Keratinocyte (primary cell): ENCODE measurements around the gene ATF1. TPM values are rescaled to one million over a fixed set of nuclear protein-coding genes. Genes with fewer than 3 reads are reported as not detected.

Source experiments
- DNase-seq: peaks from one replicate; pipeline ENCODE4 v3.0.0-alpha.2; 2011; ENCODE audit warnings: low read depth, missing footprints, low spot score
- FAIRE-seq: peaks from 2 replicates; lab custom pipeline; 2011; peaks lifted over from hg19 to GRCh38; lab: Jason Lieb, UNC
- H2AFZ ChIP-seq: 2 replicates; pipeline ENCODE4 v1.6.0; 2012; ENCODE audit warnings: low read length, control low read depth, inconsistent platforms; ENCODE audit not compliant: control insufficient read depth
- H3K27ac ChIP-seq: 2 replicates; pipeline ENCODE4 v1.5.1; 2011; ENCODE audit warnings: low read length; ENCODE audit not compliant: control insufficient read depth, insufficient read depth
- H3K27me3 ChIP-seq: 3 replicates; pipeline ENCODE4 v1.6.0; 2011; ENCODE audit warnings: low read length; ENCODE audit not compliant: control insufficient read depth, insufficient read depth; ENCODE audit errors: extremely low read depth
- H3K36me3 ChIP-seq, 2 experiments: 2 replicates in 1 of 2; 3 replicates in 1 of 2; pipeline ENCODE4 v1.5.1; 2011; ENCODE audit warnings: low read length in 2 of 2, mild to moderate bottlenecking in 1 of 2; ENCODE audit not compliant: control insufficient read depth in 2 of 2, insufficient read depth in 2 of 2; ENCODE audit errors: extremely low read depth in 1 of 2
- H3K4me1 ChIP-seq: 3 replicates; pipeline ENCODE4 v1.5.1; 2011; ENCODE audit warnings: low read length; ENCODE audit not compliant: control insufficient read depth, insufficient read depth; ENCODE audit errors: extremely low read depth
- H3K4me2 ChIP-seq: 3 replicates; pipeline ENCODE4 v1.6.0; 2011; ENCODE audit warnings: low read depth, low read length; ENCODE audit not compliant: control insufficient read depth, insufficient read depth; ENCODE audit errors: extremely low read depth
- H3K4me3 ChIP-seq, 3 experiments: fragments of 200-600 bp in 1 of 3; sonication (generic) in 1 of 3; 2 replicates in 2 of 3; 3 replicates in 1 of 3; pipeline ENCODE4 v1.5.1; 2011 to 2016; ENCODE audit warnings: low read length in 3 of 3, mild to moderate bottlenecking in 3 of 3, control low read depth in 2 of 3, inconsistent platforms in 1 of 3, low read depth in 1 of 3, mixed read lengths in 1 of 3, mixed run types in 1 of 3, moderate library complexity in 1 of 3; ENCODE audit not compliant: control insufficient read depth in 2 of 3, insufficient read depth in 2 of 3; ENCODE audit errors: extremely low read depth in 1 of 3
- H3K79me2 ChIP-seq: 2 replicates; pipeline ENCODE4 v1.6.0; 2012; ENCODE audit warnings: low read length; ENCODE audit not compliant: control insufficient read depth, insufficient read depth
- H3K9ac ChIP-seq: 3 replicates; pipeline ENCODE4 v1.6.0; 2011; ENCODE audit warnings: low read length; ENCODE audit not compliant: control insufficient read depth, insufficient read depth; ENCODE audit errors: extremely low read depth
- H3K9me1 ChIP-seq: 3 replicates; pipeline ENCODE4 v1.6.0; 2011; ENCODE audit warnings: low read length; ENCODE audit not compliant: control insufficient read depth, insufficient read depth; ENCODE audit errors: extremely low read depth
- H3K9me3 ChIP-seq: 2 replicates; pipeline ENCODE4 v1.5.1; 2012; ENCODE audit warnings: low read depth, low read length; ENCODE audit not compliant: control insufficient read depth
- H4K20me1 ChIP-seq: 3 replicates; pipeline ENCODE4 v1.6.0; 2011; ENCODE audit warnings: low read length; ENCODE audit not compliant: control insufficient read depth, insufficient read depth; ENCODE audit errors: extremely low read depth
- EZH2 ChIP-seq: IDR thresholded peaks from one replicate; pipeline ENCODE4 v1.6.1; 2012; ENCODE audit warnings: inconsistent platforms, mild to moderate bottlenecking, low read length, moderate library complexity
- dilution Hi-C: fragments of 300-500 bp; cut with MboI; formaldehyde crosslinking; loops from one replicate; pipeline ENCODE4 v1.7.0; 2020; ENCODE audit warnings: low sequenced_read_pairs; ENCODE audit not compliant: extremely low pct_ligation_motif_present
- polyA plus RNA-seq, 5 experiments: library from polyadenylated mRNA; depleted of rRNA in 3 of 5; stranded (reverse) in 3 of 5; stranded (forward) in 1 of 5; unstranded in 1 of 5; fragments of >200 nt; gene quantifications; 1 replicate in 1 of 5; 2 replicates in 3 of 5; 3 replicates in 1 of 5; pipeline versions ENCODE4 v1.2.1 to v1.2.3, GENCODE V29; 2011 to 2012; ENCODE audit warnings: missing spikeins in 2 of 5, low read depth in 1 of 5, low replicate concordance in 1 of 5
- TF ChIP-seq, protein P1 (sequence below), 3 experiments: IDR thresholded peaks in 1 of 3; conservative IDR thresholded peaks in 1 of 3; optimal IDR thresholded peaks in 1 of 3; 2 replicates in 2 of 3; 3 replicates in 1 of 3; pipeline versions ENCODE3 to v1.5.1; 2011; ENCODE audit warnings: low read length in 3 of 3, mild to moderate bottlenecking in 3 of 3, moderate library complexity in 2 of 3, control low read depth in 1 of 3, inconsistent platforms in 1 of 3; ENCODE audit not compliant: insufficient read depth in 2 of 3; ENCODE audit errors: extremely low read depth in 1 of 3

The ATF1 gene
- polyA plus RNA-seq, 1 donor (not counting 4 experiments of a cell fraction or from before 2014, with no cell fraction given), result 37.4 TPM

DNA sequence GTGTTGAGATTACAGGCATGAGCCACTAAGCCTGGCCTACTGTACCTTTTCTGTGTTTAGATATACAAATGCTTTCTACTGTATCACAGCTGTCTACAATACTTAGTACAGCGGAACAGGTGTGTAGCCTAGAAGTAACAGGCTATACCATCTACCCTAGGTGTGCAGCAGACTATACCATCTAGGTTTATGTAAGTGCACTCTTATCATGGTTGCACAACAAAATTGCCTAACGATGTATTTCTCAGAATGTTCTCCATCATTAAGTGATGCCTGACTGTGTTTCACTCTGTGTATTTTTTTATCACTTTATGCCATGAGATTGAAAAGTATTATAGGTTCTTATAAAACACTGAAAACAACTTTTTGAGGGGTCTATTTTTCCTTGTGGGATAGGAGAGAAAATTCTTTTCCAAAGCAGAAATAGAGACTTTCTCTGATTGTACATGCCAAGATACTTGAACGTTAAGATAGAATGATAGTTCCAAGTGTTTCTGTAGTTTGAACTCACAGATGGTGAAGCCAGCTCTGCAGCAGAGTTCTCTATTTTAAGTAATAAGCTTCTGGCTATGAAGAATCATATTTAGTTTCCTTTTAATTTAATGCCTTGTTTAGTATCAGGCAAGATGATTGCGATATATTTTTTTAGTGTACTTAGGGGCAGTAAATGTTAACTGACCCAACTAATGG, 95.9 kb downstream of the ATF1 start:
- H3K27ac ChIP-seq, result no peak overlapping the region
- dilution Hi-C loops, result no loop called here
- TF ChIP-seq, protein P1, sequence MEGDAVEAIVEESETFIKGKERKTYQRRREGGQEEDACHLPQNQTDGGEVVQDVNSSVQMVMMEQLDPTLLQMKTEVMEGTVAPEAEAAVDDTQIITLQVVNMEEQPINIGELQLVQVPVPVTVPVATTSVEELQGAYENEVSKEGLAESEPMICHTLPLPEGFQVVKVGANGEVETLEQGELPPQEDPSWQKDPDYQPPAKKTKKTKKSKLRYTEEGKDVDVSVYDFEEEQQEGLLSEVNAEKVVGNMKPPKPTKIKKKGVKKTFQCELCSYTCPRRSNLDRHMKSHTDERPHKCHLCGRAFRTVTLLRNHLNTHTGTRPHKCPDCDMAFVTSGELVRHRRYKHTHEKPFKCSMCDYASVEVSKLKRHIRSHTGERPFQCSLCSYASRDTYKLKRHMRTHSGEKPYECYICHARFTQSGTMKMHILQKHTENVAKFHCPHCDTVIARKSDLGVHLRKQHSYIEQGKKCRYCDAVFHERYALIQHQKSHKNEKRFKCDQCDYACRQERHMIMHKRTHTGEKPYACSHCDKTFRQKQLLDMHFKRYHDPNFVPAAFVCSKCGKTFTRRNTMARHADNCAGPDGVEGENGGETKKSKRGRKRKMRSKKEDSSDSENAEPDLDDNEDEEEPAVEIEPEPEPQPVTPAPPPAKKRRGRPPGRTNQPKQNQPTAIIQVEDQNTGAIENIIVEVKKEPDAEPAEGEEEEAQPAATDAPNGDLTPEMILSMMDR (optimal IDR thresholded peaks at IDR 0.05 in 1 of 3, IDR thresholded peaks at IDR 0.05 in 1 of 3, conservative IDR thresholded peaks at IDR 0.05 in 1 of 3; ENCODE audit: extremely low read depth in 1 of 3, insufficient read depth in 2 of 3, low read length in 3 of 3), result no peak
- TF ChIP-seq EZH2, result no peak
- H3K79me2 ChIP-seq, result no peaks in the 10 kb centered on the region
- no peak overlapping the region for H3K4me3 ChIP-seq
- H3K9me1 ChIP-seq, result no peaks in the 10 kb centered on the region
- H3K4me2 ChIP-seq, result no peak overlapping the region
- no peak overlapping the region for H3K9ac ChIP-seq
- H3K4me1 ChIP-seq, result peaks cover 6% of the 10 kb centered on the region
- no peaks in the 10 kb centered on the region for H3K9me3 ChIP-seq
- no peak for DNase-seq
- no peak overlapping the region for H2AFZ ChIP-seq
- H3K36me3 ChIP-seq, result no peaks in the 10 kb centered on the region
- no peak for FAIRE-seq
- no peaks in the 10 kb centered on the region for H3K27me3 ChIP-seq
- no peaks in the 10 kb centered on the region for H4K20me1 ChIP-seq

DNA sequence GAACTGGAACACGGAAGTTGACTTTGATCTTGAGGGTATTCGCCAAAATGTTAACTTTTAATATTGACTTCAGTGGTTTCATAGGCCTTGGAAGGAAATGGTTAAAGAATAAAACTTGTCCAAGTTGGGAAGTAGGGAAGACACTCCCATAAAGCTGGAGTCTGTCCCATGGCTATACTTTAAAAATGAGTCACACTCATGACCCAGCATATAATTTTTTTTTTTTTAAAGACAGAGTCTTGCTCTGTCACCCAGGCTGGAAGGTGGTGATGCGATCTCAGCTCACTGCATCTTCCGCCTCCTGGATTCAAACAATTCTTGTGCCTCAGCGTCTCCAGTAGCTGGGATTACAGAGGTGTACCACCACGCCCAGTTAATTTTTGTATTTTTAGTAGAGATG, 98.4 kb downstream of the ATF1 start:
- Histone ChIP-seq H3K36me3 (no peaks in the 10 kb centered on the region), H2AFZ (peak overlapping the region; percentile 52), H3K9me3 (no peaks in the 10 kb centered on the region), H3K9ac (no peak overlapping the region), H3K27ac (no peak overlapping the region), H3K27me3 (no peaks in the 10 kb centered on the region), H3K4me1 (peaks cover 6% of the 10 kb centered on the region), H3K79me2 (no peaks in the 10 kb centered on the region), H4K20me1 (no peaks in the 10 kb centered on the region), H3K9me1 (no peaks in the 10 kb centered on the region), H3K4me3 (no peak overlapping the region), H3K4me2 (peak overlapping the region; percentile 39)
- DNase-seq (peak; percentile 5), FAIRE-seq (peak; percentile 86)
- dilution Hi-C loops, result no loop called here
- TF ChIP-seq EZH2, result no peak
- TF ChIP-seq, protein P1 (optimal IDR thresholded peaks at IDR 0.05 in 1 of 3, IDR thresholded peaks at IDR 0.05 in 1 of 3, conservative IDR thresholded peaks at IDR 0.05 in 1 of 3; ENCODE audit: extremely low read depth in 1 of 3, insufficient read depth in 2 of 3, low read length in 3 of 3), result no peak
